Measurements from ENCODE around the gene ADAMTSL5. TPM values are rescaled to one million over a fixed set of nuclear protein-coding genes. Genes with fewer than 3 reads are reported as not detected.
A peak's percentile ranks its signal among the peaks of the same experiment; 100 is the strongest.

Gene ADAMTSL5
- total and polyA plus RNA-seq, 2 of the 13 experiments (the other 11 are each of a cell fraction or from before 2014, with no cell fraction given) = 0.60 to 2.7 TPM

- TF ChIP-seq, protein P1, sequence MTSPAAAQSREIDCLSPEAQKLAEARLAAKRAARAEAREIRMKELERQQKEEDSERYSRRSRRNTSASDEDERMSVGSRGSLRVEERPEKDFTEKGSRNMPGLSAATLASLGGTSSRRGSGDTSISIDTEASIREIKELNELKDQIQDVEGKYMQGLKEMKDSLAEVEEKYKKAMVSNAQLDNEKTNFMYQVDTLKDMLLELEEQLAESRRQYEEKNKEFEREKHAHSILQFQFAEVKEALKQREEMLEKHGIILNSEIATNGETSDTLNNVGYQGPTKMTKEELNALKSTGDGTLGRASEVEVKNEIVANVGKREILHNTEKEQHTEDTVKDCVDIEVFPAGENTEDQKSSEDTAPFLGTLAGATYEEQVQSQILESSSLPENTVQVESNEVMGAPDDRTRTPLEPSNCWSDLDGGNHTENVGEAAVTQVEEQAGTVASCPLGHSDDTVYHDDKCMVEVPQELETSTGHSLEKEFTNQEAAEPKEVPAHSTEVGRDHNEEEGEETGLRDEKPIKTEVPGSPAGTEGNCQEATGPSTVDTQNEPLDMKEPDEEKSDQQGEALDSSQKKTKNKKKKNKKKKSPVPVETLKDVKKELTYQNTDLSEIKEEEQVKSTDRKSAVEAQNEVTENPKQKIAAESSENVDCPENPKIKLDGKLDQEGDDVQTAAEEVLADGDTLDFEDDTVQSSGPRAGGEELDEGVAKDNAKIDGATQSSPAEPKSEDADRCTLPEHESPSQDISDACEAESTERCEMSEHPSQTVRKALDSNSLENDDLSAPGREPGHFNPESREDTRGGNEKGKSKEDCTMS (CRISPR knock-in tag; conservative IDR thresholded peaks at IDR 0.05) = no peak
- TF ChIP-seq MED13 (CRISPR knock-in tag; IDR thresholded peaks at IDR 0.05) (0 out of 2 replicates have a peak, but pooled peaks have one; percentile 1), ZNF660 (CRISPR knock-in tag; IDR thresholded peaks at IDR 0.05; ENCODE audit: borderline replicate concordance, low read depth) (no peak), SMARCE1 (IDR thresholded peaks at IDR 0.05; ENCODE audit: borderline replicate concordance) (no peak), DNMT3B (CRISPR knock-in tag; conservative IDR thresholded peaks at IDR 0.05) (no peak), ZSCAN30 (CRISPR knock-in tag; IDR thresholded peaks at IDR 0.05) (no peak), TARDBP (CRISPR knock-in tag; IDR thresholded peaks at IDR 0.05) (peak; percentile 26; the same call in 1 of the 2 replicates), HNRNPL (IDR thresholded peaks at IDR 0.05; ENCODE audit: low read depth, low read length) (no peak), REST (IDR thresholded peaks at IDR 0.05; ENCODE audit: borderline replicate concordance in 1 of 2, low read depth in 1 of 2, low read length in 2 of 2) (no peak)
- TF ChIP-seq, protein P2, sequence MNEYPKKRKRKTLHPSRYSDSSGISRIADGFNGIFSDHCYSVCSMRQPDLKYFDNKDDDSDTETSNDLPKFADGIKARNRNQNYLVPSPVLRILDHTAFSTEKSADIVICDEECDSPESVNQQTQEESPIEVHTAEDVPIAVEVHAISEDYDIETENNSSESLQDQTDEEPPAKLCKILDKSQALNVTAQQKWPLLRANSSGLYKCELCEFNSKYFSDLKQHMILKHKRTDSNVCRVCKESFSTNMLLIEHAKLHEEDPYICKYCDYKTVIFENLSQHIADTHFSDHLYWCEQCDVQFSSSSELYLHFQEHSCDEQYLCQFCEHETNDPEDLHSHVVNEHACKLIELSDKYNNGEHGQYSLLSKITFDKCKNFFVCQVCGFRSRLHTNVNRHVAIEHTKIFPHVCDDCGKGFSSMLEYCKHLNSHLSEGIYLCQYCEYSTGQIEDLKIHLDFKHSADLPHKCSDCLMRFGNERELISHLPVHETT (CRISPR knock-in tag; conservative IDR thresholded peaks at IDR 0.05) = no peak
- TF ChIP-seq, protein P3, sequence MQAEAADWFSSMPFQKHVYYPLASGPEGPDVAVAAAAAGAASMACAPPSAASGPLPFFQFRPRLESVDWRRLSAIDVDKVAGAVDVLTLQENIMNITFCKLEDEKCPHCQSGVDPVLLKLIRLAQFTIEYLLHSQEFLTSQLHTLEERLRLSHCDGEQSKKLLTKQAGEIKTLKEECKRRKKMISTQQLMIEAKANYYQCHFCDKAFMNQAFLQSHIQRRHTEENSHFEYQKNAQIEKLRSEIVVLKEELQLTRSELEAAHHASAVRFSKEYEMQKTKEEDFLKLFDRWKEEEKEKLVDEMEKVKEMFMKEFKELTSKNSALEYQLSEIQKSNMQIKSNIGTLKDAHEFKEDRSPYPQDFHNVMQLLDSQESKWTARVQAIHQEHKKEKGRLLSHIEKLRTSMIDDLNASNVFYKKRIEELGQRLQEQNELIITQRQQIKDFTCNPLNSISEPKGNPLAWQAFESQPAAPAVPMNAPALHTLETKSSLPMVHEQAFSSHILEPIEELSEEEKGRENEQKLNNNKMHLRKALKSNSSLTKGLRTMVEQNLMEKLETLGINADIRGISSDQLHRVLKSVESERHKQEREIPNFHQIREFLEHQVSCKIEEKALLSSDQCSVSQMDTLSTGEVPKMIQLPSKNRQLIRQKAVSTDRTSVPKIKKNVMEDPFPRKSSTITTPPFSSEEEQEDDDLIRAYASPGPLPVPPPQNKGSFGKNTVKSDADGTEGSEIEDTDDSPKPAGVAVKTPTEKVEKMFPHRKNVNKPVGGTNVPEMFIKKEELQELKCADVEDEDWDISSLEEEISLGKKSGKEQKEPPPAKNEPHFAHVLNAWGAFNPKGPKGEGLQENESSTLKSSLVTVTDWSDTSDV (CRISPR knock-in tag; IDR thresholded peaks at IDR 0.05) = no peak
Observed at GRCh38 chr19:1490311-1491113, 22.3 kb downstream of the ADAMTSL5 start, which contains the start of gene PCSK4 (continued).

Data from HepG2 (cell line).